ENCODE results near the gene GALNT4. TPM values are rescaled to one million over a fixed set of nuclear protein-coding genes. Genes with fewer than 3 reads are reported as not detected.

Gene GALNT4
- total RNA-seq, 2 donors from 2014 or later: 37.2 to 54.4 TPM

- TF ChIP-seq, protein P1, sequence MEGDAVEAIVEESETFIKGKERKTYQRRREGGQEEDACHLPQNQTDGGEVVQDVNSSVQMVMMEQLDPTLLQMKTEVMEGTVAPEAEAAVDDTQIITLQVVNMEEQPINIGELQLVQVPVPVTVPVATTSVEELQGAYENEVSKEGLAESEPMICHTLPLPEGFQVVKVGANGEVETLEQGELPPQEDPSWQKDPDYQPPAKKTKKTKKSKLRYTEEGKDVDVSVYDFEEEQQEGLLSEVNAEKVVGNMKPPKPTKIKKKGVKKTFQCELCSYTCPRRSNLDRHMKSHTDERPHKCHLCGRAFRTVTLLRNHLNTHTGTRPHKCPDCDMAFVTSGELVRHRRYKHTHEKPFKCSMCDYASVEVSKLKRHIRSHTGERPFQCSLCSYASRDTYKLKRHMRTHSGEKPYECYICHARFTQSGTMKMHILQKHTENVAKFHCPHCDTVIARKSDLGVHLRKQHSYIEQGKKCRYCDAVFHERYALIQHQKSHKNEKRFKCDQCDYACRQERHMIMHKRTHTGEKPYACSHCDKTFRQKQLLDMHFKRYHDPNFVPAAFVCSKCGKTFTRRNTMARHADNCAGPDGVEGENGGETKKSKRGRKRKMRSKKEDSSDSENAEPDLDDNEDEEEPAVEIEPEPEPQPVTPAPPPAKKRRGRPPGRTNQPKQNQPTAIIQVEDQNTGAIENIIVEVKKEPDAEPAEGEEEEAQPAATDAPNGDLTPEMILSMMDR (IDR thresholded peaks at IDR 0.05): no peak
- peaks cover 7% of the 10 kb centered on the region for H3K4me1 ChIP-seq
- peak; percentile 45 for DNase-seq
Observed at GRCh38 chr12:89523393-89523792, 1.2 kb downstream of the GALNT4 start.

GRCh38 chr12:89521364-89522223, 3.0 kb downstream of the GALNT4 start:
- Histone ChIP-seq H3K4me1 (peaks cover 7% of the 10 kb centered on the region), H3K27ac (peak overlapping the region; percentile 42), H3K4me3 (peak overlapping the region; percentile 92), H3K36me3 (no peaks in the 10 kb centered on the region), H3K9ac (ENCODE audit: low read depth in 2 of 2, low read length in 2 of 2) (peak overlapping the region in 1 of 2 donors; percentile 42), H3K9me3 (no peaks in the 10 kb centered on the region), H3K27me3 (no peaks in the 10 kb centered on the region)
- intact Hi-C loops (cut with DNase I): loop anchor here (10.0 kb wide), 3 partner anchors 167 to 957 kb away; partner anchors contain the start of gene DUSP6
- TF ChIP-seq, protein P1 (IDR thresholded peaks at IDR 0.05): no peak
- no peak for DNase-seq

More at GRCh38 chr12:89523393-89523792, 1.2 kb downstream of the GALNT4 start:
- Histone ChIP-seq H3K4me3 (peak overlapping the region; percentile 92), H3K9ac (ENCODE audit: low read depth in 2 of 2, low read length in 2 of 2) (peak overlapping the region; percentile 36 to 99), H3K27ac (peak overlapping the region; percentile 96), H3K27me3 (no peaks in the 10 kb centered on the region), H3K36me3 (no peaks in the 10 kb centered on the region), H3K9me3 (no peaks in the 10 kb centered on the region)
- intact Hi-C loops (cut with DNase I): loop anchor here (10.0 kb wide), 3 partner anchors 169 to 959 kb away; partner anchors contain the start of gene DUSP6

DNA sequence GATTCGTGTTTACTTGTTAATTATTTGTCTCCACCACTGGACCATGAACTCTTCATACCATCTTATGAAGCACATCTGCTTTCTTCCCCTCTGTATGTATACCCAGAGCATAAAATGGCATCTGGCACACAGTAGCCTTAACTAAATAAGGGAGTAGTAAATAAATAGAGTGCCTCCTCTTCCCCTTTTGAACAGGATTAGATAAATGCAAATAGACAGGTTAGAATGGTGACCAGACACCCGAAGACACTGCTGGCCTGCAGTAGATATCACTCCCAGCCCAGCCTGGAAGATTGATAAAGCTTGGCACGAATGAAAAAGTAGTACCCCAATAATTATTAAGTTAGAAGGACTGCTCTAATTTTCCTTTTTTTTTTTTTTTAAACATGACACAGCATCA, 6.9 kb downstream of the GALNT4 start:
- Histone ChIP-seq H3K9ac (ENCODE audit: low read depth in 2 of 2, low read length in 2 of 2) (no peak overlapping the region), H3K4me3 (no peak overlapping the region), H3K9me3 (no peaks in the 10 kb centered on the region), H3K4me1 (no peaks in the 10 kb centered on the region), H3K27ac (no peak overlapping the region), H3K27me3 (no peaks in the 10 kb centered on the region), H3K36me3 (no peaks in the 10 kb centered on the region)
- intact Hi-C loops (cut with DNase I): no loop called here
- DNase-seq: no peak
- TF ChIP-seq, protein P1 (IDR thresholded peaks at IDR 0.05): no peak

DNA sequence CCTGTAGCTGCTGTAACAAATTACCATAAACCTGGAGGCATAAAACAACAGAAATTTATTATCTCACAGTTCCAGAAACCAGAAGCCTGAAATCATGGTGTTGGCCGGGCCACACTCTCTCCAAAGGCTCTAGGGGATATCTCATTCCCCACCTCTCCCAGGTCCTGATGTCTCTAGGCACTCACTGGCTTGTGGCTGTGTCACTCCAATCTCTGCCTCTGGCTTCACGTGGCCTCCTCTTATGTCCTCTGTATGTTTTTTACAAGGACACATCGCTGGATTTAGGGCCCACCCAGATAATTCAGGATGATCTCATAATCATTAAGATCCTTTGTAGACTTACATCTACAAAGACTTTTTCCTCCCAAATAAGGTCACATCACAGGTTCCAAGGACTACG, 8.0 kb downstream of the GALNT4 start:
- Histone ChIP-seq H3K4me3 (no peak overlapping the region), H3K36me3 (no peaks in the 10 kb centered on the region), H3K27ac (no peak overlapping the region), H3K27me3 (no peaks in the 10 kb centered on the region), H3K9me3 (no peaks in the 10 kb centered on the region), H3K4me1 (no peaks in the 10 kb centered on the region), H3K9ac (ENCODE audit: low read depth in 2 of 2, low read length in 2 of 2) (no peak overlapping the region)
- DNase-seq: no peak
- intact Hi-C loops (cut with DNase I): no loop called here
- TF ChIP-seq, protein P1 (IDR thresholded peaks at IDR 0.05): no peak

DNA sequence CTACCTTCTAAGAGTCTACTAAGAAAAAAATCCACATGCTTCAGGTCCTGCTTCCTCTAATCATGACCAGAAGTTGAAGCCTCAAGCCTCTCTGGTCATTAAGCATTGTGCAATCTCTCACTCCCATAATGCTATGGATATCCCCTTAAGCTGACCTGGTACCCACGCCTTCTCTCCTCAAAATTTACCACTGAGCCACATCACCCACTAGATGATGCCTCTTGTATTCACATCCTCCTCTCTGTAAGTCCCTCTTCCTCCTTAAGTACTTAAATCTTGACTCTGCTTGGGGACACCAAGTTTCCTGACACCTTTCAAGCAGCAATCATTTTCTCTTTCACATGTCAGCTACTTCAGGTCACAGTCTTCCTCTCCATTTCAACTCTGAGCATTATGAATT, 9.8 kb downstream of the GALNT4 start:
- H3K27ac ChIP-seq: no peak overlapping the region
- TF ChIP-seq, protein P1 (IDR thresholded peaks at IDR 0.05): no peak
- no peaks in the 10 kb centered on the region for H3K36me3 ChIP-seq

More for the DNA sequence above, 9.8 kb downstream of the GALNT4 start:
- intact Hi-C loops (cut with DNase I): no loop called here
- H3K9me3 ChIP-seq: no peaks in the 10 kb centered on the region
- DNase-seq: no peak
- no peak overlapping the region for H3K9ac ChIP-seq (ENCODE audit: low read depth in 2 of 2, low read length in 2 of 2)
- H3K27me3 ChIP-seq: no peaks in the 10 kb centered on the region
- no peaks in the 10 kb centered on the region for H3K4me1 ChIP-seq
- no peak overlapping the region for H3K4me3 ChIP-seq
